CD4-positive, alpha-beta T cell treated with Interleukin-17A for 4 hours (primary cell): ENCODE measurements around the gene RGS7.
"Not testable (repeated sequence)": the region's sequence is repeated elsewhere in the genome, so short reads cannot be mapped to it uniquely, and the experiment has no call there.

ENCODE experiments used
- DNase-seq: peaks from one replicate; pipeline ENCODE4 v3.0.0-alpha.2; 2020; ENCODE audit warnings: mixed read lengths

RGS7 gene

GRCh38 chr1:241203817-241204216 lies 153.2 kb downstream of the RGS7 start:
- DNase-seq = no peak

GRCh38 chr1:241202401-241202800 lies 154.6 kb downstream of the RGS7 start:
- no peak for DNase-seq

GRCh38 chr1:241186716-241187115 lies 170.3 kb downstream of the RGS7 start:
- DNase-seq = no peak

GRCh38 chr1:241181971-241182370 lies 175.0 kb downstream of the RGS7 start:
- DNase-seq = no peak

GRCh38 chr1:241181471-241181870 lies 175.5 kb downstream of the RGS7 start:
- DNase-seq = no peak

- DNase-seq = no peak
Measured at GRCh38 chr1:241180569-241180968, 176.4 kb downstream of the RGS7 start.

GRCh38 chr1:241177660-241178059 lies 179.3 kb downstream of the RGS7 start:
- DNase-seq = no peak

GRCh38 chr1:241172486-241172885 lies 184.5 kb downstream of the RGS7 start:
- no peak for DNase-seq

GRCh38 chr1:241171991-241172390 lies 185.0 kb downstream of the RGS7 start:
- no peak for DNase-seq

- DNase-seq = no peak
Measured at GRCh38 chr1:241167121-241167630, 189.8 kb downstream of the RGS7 start.

GRCh38 chr1:241166625-241167024 lies 190.4 kb downstream of the RGS7 start:
- no peak for DNase-seq

GRCh38 chr1:241165256-241165655 lies 191.7 kb downstream of the RGS7 start:
- not testable (repeated sequence) for DNase-seq

GRCh38 chr1:241163363-241163762 lies 193.6 kb downstream of the RGS7 start:
- no peak for DNase-seq

- DNase-seq = no peak
Measured at GRCh38 chr1:241161188-241161689, 195.8 kb downstream of the RGS7 start.

- DNase-seq = no peak
Measured at GRCh38 chr1:241157435-241157834, 199.6 kb downstream of the RGS7 start.

GRCh38 chr1:241156231-241156965 lies 200.6 kb downstream of the RGS7 start:
- no peak for DNase-seq

- DNase-seq = no peak
Measured at GRCh38 chr1:241145881-241146280, 211.1 kb downstream of the RGS7 start.

GRCh38 chr1:241143765-241144442 lies 213.1 kb downstream of the RGS7 start:
- DNase-seq = no peak

GRCh38 chr1:241142493-241142892 lies 214.5 kb downstream of the RGS7 start:
- no peak for DNase-seq

GRCh38 chr1:241141646-241142045 lies 215.4 kb downstream of the RGS7 start:
- not testable (repeated sequence) for DNase-seq

- no peak for DNase-seq
Measured at GRCh38 chr1:241140670-241141069, 216.3 kb downstream of the RGS7 start.

GRCh38 chr1:241139047-241139446 lies 218.0 kb downstream of the RGS7 start:
- no peak for DNase-seq

- no peak for DNase-seq
Measured at GRCh38 chr1:241138248-241138647, 218.8 kb downstream of the RGS7 start.

- DNase-seq = no peak
Measured at GRCh38 chr1:241136389-241136788, 220.6 kb downstream of the RGS7 start.
